ENCODE measurements around the gene CSF3. TPM values are rescaled to one million over a fixed set of nuclear protein-coding genes. Genes with fewer than 3 reads are reported as not detected.

CSF3 gene
- total RNA-seq, 1 experiment from 2014 or later = not detected

DNA sequence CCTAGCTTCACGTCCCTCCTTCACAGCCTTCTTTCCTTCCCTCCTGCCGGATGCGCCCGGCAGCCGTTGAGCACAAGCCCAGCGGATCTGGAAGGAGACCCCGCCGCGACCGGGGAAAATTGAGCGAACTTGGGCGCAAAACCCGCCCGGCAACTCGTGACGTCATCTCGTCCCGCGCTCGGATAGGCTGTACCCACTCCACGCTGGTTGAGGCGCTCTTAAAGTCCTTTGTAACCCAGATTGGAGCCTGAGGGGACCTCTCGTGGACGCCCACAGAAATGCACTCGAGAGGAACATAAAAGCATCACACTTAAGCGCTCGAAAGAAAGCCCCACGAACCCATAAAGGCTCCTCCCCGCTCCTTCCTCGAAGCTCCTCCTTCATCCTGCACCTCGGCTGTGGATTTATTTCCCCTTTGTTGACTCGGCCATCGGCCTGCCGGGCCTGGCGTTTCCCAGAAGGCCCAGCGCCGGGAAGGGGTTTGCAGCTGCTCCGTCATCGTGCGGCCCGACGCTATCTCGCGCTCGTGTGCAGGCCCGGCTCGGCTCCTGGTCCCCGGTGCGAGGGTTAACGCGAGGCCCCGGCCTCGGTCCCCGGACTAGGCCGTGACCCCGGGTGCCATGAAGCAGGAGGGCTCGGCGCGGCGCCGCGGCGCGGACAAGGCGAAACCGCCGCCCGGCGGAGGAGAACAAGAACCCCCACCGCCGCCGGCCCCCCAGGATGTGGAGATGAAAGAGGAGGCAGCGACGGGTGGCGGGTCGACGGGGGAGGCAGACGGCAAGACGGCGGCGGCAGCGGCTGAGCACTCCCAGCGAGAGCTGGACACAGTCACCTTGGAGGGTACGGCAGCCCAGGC lies 34.7 kb upstream of the CSF3 start, which contains the start of gene PSMD3:
TSS of gene PSMD3 (plus strand) at position 457 of the 856 bp plus-strand sequence. CDS start at position 621, 164 bp downstream.
- H3K27ac ChIP-seq (ENCODE audit: insufficient read length, low read depth, low read length) = peak within 1 kb of the TSS; percentile 36
- H2BK12ac ChIP-seq (ENCODE audit: insufficient read length, low read depth, low read length) = no peak within 1 kb of the TSS
- H3K9me3 ChIP-seq (ENCODE audit: control insufficient read depth, low read depth, low read length) = no peaks in the 10 kb centered on the region
- no peak within 1 kb of the TSS for H3T11ph ChIP-seq (ENCODE audit: low read length)
- H3K79me1 ChIP-seq (ENCODE audit: insufficient read depth, low read depth, low read length, poor library complexity, severe bottlenecking) = peaks cover 2% of the 10 kb centered on the region
- peaks cover 12% of the 10 kb centered on the region for H3K23me2 ChIP-seq (ENCODE audit: insufficient read length, low read depth, low read length, poor library complexity, severe bottlenecking)
- TF ChIP-seq, protein P1, sequence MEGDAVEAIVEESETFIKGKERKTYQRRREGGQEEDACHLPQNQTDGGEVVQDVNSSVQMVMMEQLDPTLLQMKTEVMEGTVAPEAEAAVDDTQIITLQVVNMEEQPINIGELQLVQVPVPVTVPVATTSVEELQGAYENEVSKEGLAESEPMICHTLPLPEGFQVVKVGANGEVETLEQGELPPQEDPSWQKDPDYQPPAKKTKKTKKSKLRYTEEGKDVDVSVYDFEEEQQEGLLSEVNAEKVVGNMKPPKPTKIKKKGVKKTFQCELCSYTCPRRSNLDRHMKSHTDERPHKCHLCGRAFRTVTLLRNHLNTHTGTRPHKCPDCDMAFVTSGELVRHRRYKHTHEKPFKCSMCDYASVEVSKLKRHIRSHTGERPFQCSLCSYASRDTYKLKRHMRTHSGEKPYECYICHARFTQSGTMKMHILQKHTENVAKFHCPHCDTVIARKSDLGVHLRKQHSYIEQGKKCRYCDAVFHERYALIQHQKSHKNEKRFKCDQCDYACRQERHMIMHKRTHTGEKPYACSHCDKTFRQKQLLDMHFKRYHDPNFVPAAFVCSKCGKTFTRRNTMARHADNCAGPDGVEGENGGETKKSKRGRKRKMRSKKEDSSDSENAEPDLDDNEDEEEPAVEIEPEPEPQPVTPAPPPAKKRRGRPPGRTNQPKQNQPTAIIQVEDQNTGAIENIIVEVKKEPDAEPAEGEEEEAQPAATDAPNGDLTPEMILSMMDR (conservative IDR thresholded peaks at IDR 0.05) = peak; percentile 65
- H2BK5ac ChIP-seq (ENCODE audit: insufficient read length, low read length) = no peak within 1 kb of the TSS
- WGBS (ENCODE audit: extremely low coverage, insufficient read length, low lambda C conversion rate) = no CpG with 5 or more reads among the region's 84 CpGs
- no peak within 1 kb of the TSS for H2BK120ac ChIP-seq (ENCODE audit: low read depth, low read length, poor library complexity, severe bottlenecking)
- peaks cover 8% of the 10 kb centered on the region for H3K4me1 ChIP-seq (ENCODE audit: insufficient read depth, low read length)
- peak within 1 kb of the TSS; percentile 16; the same call in 1 of the 2 replicates for H2BK15ac ChIP-seq (ENCODE audit: low read depth, low read length)
- H3K4ac ChIP-seq (ENCODE audit: low read depth, low read length) = 0 out of 2 replicates have a peak within 1 kb of the TSS, but pooled peaks have one; percentile 17
- H2AK5ac ChIP-seq (ENCODE audit: insufficient read length, low read length) = no peak within 1 kb of the TSS
- H3K23ac ChIP-seq (ENCODE audit: insufficient read length, low read depth, low read length) = no peak within 1 kb of the TSS
- peak; percentile 99 for DNase-seq
- peak within 1 kb of the TSS; percentile 96 to 98 for H3K4me3 Mint-ChIP-seq
- no peaks in the 10 kb centered on the region for H3K9me3 Mint-ChIP-seq
- H3K4me1 Mint-ChIP-seq = peaks cover 23 to 27% of the 10 kb centered on the region in 2 experiments
- no peaks in the 10 kb centered on the region for H4K20me1 ChIP-seq (ENCODE audit: control insufficient read depth, insufficient read depth, insufficient read length)
- peaks cover 16 to 26% (median 23%) of the 10 kb centered on the region in 3 experiments; a peak in 6 of 7 replicates for H3K36me3 Mint-ChIP-seq (ENCODE audit: insufficient read depth in 1 of 3, low read depth in 3 of 3)
- peaks cover 2% of the 10 kb centered on the region; the same call in 1 of the 2 replicates for H3K27me3 Mint-ChIP-seq (ENCODE audit: low read depth)
- H2BK20ac ChIP-seq (ENCODE audit: low read depth, low read length, poor library complexity, severe bottlenecking) = no peak within 1 kb of the TSS
- H3K4me2 ChIP-seq (ENCODE audit: insufficient read depth, insufficient read length, low read length) = peak within 1 kb of the TSS; percentile 78
- H4K5ac ChIP-seq (ENCODE audit: insufficient read length, low read depth, low read length) = no peak within 1 kb of the TSS
- no peaks in the 10 kb centered on the region for H3K27me3 ChIP-seq (ENCODE audit: insufficient read depth, low read length)
- peak within 1 kb of the TSS; percentile 88 for H3K14ac ChIP-seq (ENCODE audit: insufficient read depth, low read length)
- peak within 1 kb of the TSS; percentile 53 for H3K18ac ChIP-seq (ENCODE audit: insufficient read length, low read depth, low read length)
- peak within 1 kb of the TSS; percentile 95 for H3K9ac ChIP-seq (ENCODE audit: extremely low read depth, insufficient read length, low read length)
- H2AFZ ChIP-seq (ENCODE audit: low read length) = no peak within 1 kb of the TSS
- H4K91ac ChIP-seq (ENCODE audit: insufficient read length, low read depth, low read length) = no peak within 1 kb of the TSS
- no peak within 1 kb of the TSS for H3K56ac ChIP-seq (ENCODE audit: insufficient read length, low read depth, low read length)
- peak within 1 kb of the TSS; percentile 86 to 99 (median 96) for H3K27ac Mint-ChIP-seq
- no peak within 1 kb of the TSS for H4K8ac ChIP-seq (replicated peaks; ENCODE audit: insufficient read length, low read depth, low read length)
- H3K79me2 ChIP-seq (ENCODE audit: insufficient read depth, low read length) = peaks cover 12% of the 10 kb centered on the region

All from H9 (cell line).